Suprapubic skin (tissue), 4 donors: ENCODE measurements around the gene MAN2B1.

Experiments
- EP300 ChIP-seq: sonication (generic); formaldehyde crosslinking; IDR thresholded peaks from one replicate; pipeline ENCODE4 v1.6.1; 2017; ENCODE audit warnings: antibody characterized with exemption
- POLR2A ChIP-seq, 2 donors: fragments of 450-650 bp; IDR thresholded peaks; one replicate each; pipeline ENCODE4 v1.6.1; 2017; ENCODE audit warnings: antibody characterized with exemption in 2 of 2, mild to moderate bottlenecking in 2 of 2, moderate library complexity in 2 of 2
- POLR2AphosphoS5 ChIP-seq, 3 donors: sonication (generic); formaldehyde crosslinking; IDR thresholded peaks; one replicate each; pipeline ENCODE4 v1.6.1; 2017; ENCODE audit warnings: antibody characterized with exemption in 3 of 3
- TF ChIP-seq, protein P1 (sequence below), 2 donors: fragments of 200-600 bp in 1 of 2; fragments of 450-650 bp in 1 of 2; sonication (generic) in 1 of 2; IDR thresholded peaks; one replicate each; pipeline ENCODE4 v1.5.1; 2016 to 2019; ENCODE audit warnings: antibody characterized with exemption in 2 of 2, mild to moderate bottlenecking in 1 of 2, moderate library complexity in 1 of 2

DNA sequence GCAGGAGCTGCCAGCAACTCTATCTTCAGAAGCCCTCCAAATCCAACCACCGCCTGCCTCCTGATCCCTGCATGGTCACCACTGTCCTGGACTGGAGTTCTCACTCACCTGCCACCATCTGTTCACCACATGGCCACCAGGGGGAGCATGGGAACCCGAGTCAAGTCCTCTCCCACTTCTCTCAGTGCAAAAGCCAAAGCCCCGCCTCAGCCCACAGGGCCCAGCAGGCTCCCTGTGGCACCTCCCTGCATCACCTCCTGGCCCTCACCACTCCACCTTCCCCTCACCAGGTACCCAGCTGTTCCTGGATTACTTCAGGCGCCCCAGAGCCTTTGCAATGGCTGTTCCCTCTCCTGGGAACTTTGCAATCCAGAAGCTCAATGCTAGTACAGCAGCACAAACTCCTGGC, 9.8 kb upstream of the MAN2B1 start:
- TF ChIP-seq, protein P1, sequence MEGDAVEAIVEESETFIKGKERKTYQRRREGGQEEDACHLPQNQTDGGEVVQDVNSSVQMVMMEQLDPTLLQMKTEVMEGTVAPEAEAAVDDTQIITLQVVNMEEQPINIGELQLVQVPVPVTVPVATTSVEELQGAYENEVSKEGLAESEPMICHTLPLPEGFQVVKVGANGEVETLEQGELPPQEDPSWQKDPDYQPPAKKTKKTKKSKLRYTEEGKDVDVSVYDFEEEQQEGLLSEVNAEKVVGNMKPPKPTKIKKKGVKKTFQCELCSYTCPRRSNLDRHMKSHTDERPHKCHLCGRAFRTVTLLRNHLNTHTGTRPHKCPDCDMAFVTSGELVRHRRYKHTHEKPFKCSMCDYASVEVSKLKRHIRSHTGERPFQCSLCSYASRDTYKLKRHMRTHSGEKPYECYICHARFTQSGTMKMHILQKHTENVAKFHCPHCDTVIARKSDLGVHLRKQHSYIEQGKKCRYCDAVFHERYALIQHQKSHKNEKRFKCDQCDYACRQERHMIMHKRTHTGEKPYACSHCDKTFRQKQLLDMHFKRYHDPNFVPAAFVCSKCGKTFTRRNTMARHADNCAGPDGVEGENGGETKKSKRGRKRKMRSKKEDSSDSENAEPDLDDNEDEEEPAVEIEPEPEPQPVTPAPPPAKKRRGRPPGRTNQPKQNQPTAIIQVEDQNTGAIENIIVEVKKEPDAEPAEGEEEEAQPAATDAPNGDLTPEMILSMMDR (IDR thresholded peaks at IDR 0.05), result peak; percentile 73 to 83
- no peak for TF ChIP-seq POLR2AphosphoS5 (IDR thresholded peaks at IDR 0.05)
- TF ChIP-seq POLR2A (IDR thresholded peaks at IDR 0.05), result no peak
- TF ChIP-seq EP300, result no peak
